ENCODE results near the gene PHF21A.

DNA sequence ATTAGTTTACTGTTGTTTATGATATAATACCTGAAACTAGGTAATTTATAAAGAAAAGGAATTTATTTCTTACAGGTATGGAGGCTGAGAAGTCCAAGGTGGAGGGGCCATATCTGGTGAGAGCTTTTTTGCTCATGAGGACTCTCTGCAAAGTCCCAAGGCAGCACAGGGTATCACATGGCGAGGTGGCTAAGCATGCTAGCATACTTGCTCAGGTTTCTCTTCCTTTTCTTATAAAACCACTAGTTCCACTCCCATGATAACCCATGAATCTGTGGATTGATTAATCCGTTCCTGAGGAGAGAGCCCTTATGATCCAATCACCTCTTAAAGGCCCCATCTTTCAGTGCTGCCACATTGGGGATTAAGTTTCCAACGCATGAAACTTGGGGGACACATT is 82.7 kb downstream of the PHF21A start:
- no peak for TF ChIP-seq EZH2 (IDR thresholded peaks at IDR 0.05; ENCODE audit: insufficient read depth, low read length)
- TF ChIP-seq, protein P1, sequence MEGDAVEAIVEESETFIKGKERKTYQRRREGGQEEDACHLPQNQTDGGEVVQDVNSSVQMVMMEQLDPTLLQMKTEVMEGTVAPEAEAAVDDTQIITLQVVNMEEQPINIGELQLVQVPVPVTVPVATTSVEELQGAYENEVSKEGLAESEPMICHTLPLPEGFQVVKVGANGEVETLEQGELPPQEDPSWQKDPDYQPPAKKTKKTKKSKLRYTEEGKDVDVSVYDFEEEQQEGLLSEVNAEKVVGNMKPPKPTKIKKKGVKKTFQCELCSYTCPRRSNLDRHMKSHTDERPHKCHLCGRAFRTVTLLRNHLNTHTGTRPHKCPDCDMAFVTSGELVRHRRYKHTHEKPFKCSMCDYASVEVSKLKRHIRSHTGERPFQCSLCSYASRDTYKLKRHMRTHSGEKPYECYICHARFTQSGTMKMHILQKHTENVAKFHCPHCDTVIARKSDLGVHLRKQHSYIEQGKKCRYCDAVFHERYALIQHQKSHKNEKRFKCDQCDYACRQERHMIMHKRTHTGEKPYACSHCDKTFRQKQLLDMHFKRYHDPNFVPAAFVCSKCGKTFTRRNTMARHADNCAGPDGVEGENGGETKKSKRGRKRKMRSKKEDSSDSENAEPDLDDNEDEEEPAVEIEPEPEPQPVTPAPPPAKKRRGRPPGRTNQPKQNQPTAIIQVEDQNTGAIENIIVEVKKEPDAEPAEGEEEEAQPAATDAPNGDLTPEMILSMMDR (IDR thresholded peaks at IDR 0.05; ENCODE audit: insufficient read depth, low read depth, low read length): no peak

Data from astrocyte (in vitro differentiated cells and primary cell).